Bronchial epithelial cell (primary cell): ENCODE measurements around the gene HES4. TPM values are rescaled to one million over a fixed set of nuclear protein-coding genes. Genes with fewer than 3 reads are reported as not detected.

Experiments used
- DNase-seq: peaks from one replicate; pipeline ENCODE4 v3.0.0-alpha.2; 2010; ENCODE audit warnings: low read depth
- FAIRE-seq: peaks from 2 replicates; lab custom pipeline; 2011; peaks lifted over from hg19 to GRCh38; lab: Jason Lieb, UNC
- H3K27me3 ChIP-seq: 2 replicates; pipeline ENCODE4 v1.5.1; 2011; ENCODE audit warnings: low read length; ENCODE audit not compliant: control insufficient read depth, insufficient read depth
- H3K36me3 ChIP-seq: 2 replicates; pipeline ENCODE4 v1.5.1; 2011; ENCODE audit warnings: low read length; ENCODE audit not compliant: control insufficient read depth, insufficient read depth
- H3K4me3 ChIP-seq: 2 replicates; pipeline ENCODE4 v1.5.1; 2011; ENCODE audit warnings: mild to moderate bottlenecking, low read depth, low read length, control low read depth
- total RNA-seq: library from RNA; depleted of rRNA; stranded (reverse); fragments of >200 nt; gene quantifications from 2 replicates; pipeline ENCODE4 v1.2.1, GENCODE V29; 2014
- TF ChIP-seq, protein P1 (sequence below): IDR thresholded peaks from 2 replicates; pipeline ENCODE4 v1.5.1; 2011; ENCODE audit warnings: mild to moderate bottlenecking, moderate library complexity, low read length, control low read depth, inconsistent platforms; ENCODE audit not compliant: insufficient read depth, severe bottlenecking

HES4 gene
- total RNA-seq, 1 donor from 2014 or later: 42.6 TPM

DNA sequence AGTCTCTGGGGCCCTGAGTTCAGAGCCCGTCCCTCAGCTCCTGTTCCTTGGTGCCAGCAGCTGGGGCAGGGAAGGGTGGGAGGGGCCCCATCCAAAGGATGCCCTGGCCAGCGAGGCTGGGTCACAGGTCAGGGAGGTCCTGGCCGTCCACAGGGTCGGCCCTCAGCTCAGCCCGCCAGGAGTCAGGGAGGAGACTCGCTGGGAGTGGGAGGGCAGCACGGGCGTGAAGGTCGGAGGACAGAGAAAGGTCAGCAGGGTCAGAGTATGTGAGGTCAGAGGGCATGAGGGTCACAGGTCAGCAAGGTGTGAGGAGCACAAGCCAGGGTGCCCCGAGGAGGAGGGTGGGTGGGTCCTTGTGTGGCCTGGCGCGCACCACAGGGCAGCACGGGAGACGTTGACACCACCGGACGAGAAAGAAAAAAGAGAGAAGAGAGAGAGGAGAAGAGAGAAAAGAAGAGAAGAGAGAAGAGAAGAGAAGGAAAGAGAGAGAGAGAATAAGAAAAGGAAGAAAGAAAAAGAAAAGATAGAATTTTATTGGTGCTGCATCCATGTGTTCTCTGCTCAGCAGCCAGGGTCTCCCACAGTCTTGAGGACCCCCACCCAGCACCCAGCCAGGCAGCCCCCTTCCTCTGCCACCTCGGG is 25.1 kb downstream of the HES4 start:
- Histone ChIP-seq H3K4me3 (no peak overlapping the region), H3K27me3 (no peaks in the 10 kb centered on the region), H3K36me3 (peaks cover 10% of the 10 kb centered on the region)
- FAIRE-seq (no peak), DNase-seq (no peak)
- TF ChIP-seq, protein P1, sequence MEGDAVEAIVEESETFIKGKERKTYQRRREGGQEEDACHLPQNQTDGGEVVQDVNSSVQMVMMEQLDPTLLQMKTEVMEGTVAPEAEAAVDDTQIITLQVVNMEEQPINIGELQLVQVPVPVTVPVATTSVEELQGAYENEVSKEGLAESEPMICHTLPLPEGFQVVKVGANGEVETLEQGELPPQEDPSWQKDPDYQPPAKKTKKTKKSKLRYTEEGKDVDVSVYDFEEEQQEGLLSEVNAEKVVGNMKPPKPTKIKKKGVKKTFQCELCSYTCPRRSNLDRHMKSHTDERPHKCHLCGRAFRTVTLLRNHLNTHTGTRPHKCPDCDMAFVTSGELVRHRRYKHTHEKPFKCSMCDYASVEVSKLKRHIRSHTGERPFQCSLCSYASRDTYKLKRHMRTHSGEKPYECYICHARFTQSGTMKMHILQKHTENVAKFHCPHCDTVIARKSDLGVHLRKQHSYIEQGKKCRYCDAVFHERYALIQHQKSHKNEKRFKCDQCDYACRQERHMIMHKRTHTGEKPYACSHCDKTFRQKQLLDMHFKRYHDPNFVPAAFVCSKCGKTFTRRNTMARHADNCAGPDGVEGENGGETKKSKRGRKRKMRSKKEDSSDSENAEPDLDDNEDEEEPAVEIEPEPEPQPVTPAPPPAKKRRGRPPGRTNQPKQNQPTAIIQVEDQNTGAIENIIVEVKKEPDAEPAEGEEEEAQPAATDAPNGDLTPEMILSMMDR: no peak

GRCh38 chr1:974293-974640 is 25.6 kb downstream of the HES4 start:
- H3K27me3 ChIP-seq: no peaks in the 10 kb centered on the region
- peaks cover 10% of the 10 kb centered on the region for H3K36me3 ChIP-seq
- no peak for FAIRE-seq
- H3K4me3 ChIP-seq: no peak overlapping the region
- TF ChIP-seq, protein P1: no peak
- DNase-seq: no peak

- peaks cover 10% of the 10 kb centered on the region for H3K36me3 ChIP-seq
- FAIRE-seq: no peak
- DNase-seq: no peak
- no peak overlapping the region for H3K4me3 ChIP-seq
- TF ChIP-seq, protein P1: no peak
- H3K27me3 ChIP-seq: no peaks in the 10 kb centered on the region
These were observed 26.2 kb downstream of the HES4 start for GRCh38 chr1:973459-974292.

GRCh38 chr1:972726-973458 is 27.0 kb downstream of the HES4 start:
- TF ChIP-seq, protein P1: no peak
- Histone ChIP-seq H3K27me3 (no peaks in the 10 kb centered on the region), H3K4me3 (no peak overlapping the region), H3K36me3 (peaks cover 10% of the 10 kb centered on the region)
- FAIRE-seq (no peak), DNase-seq (no peak)

DNA sequence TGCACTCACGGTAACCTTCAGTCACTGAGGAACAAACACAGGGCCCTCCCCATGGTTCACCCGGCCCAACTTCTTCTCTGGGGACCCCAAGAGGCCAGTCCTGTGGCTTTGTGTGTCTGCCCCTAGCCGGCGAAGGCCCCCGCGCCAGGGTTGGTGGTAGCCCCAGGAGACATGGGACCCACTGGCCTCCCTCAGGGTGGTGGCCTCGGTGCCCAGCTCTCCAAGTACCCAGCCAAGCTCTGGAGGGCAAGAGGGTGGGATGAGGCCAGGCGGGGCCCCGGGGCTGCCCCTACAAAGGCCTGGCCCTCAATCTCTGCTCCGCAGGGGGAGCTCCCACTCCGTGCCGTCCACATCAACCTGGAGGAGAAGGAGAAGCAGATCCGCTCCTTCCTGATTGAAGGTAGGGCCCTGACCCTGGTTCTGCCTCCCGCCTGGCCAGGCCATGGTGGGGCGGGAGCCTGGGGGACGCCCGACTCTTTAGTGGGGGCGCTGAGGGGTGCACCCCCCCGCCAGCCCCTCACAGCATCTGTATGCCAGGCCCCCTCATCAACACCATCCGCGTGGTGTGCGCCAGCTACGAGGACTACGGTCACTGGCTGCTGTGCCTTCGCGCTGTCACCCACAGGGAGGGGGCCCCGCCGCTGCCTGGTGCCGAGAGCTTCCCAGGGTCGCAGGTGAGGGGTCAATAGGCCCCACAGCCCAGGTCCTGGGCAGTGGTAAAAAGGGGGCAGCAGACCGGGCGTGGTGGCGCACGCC is 28.0 kb downstream of the HES4 start:
- no peak for FAIRE-seq

More for the DNA sequence above, 28.0 kb downstream of the HES4 start:
- H3K27me3 ChIP-seq: no peaks in the 10 kb centered on the region
- H3K36me3 ChIP-seq: peaks cover 11% of the 10 kb centered on the region
- no peak overlapping the region for H3K4me3 ChIP-seq
- TF ChIP-seq, protein P1: no peak
- DNase-seq: no peak
